PC-3 (cell line): ENCODE measurements around the gene IGSF9B.

Experiments used
- CTCF ChIP-seq: fragments of 300-600 bp; sonication (generic); conservative IDR thresholded peaks from 2 replicates; pipeline ENCODE4 v1.5.1; 2017; ENCODE audit warnings: antibody characterized with exemption, low read depth, mild to moderate bottlenecking, low read length
- EZH2phosphoT487 ChIP-seq: fragments of 300-600 bp; sonication (generic); IDR thresholded peaks from 2 replicates; pipeline ENCODE4 v1.6.1; 2018; ENCODE audit warnings: mild to moderate bottlenecking, antibody characterized with exemption, low read length, borderline replicate concordance

GRCh38 chr11:133920109-133920990 lies 36.4 kb downstream of the IGSF9B start:
- TF ChIP-seq EZH2phosphoT487 (no peak), CTCF (no peak)
